ENCODE data around the gene ABCA3.

GRCh38 chr16:2333772-2334379, 6.7 kb downstream of the ABCA3 start:
- TF ChIP-seq EZH2 (IDR thresholded peaks at IDR 0.05; ENCODE audit: borderline replicate concordance, insufficient read depth, low read length, poor library complexity, severe bottlenecking): no peak
- no peak for TF ChIP-seq EP300 (conservative IDR thresholded peaks at IDR 0.05; ENCODE audit: poor library complexity, severe bottlenecking)
- TF ChIP-seq, protein P1, sequence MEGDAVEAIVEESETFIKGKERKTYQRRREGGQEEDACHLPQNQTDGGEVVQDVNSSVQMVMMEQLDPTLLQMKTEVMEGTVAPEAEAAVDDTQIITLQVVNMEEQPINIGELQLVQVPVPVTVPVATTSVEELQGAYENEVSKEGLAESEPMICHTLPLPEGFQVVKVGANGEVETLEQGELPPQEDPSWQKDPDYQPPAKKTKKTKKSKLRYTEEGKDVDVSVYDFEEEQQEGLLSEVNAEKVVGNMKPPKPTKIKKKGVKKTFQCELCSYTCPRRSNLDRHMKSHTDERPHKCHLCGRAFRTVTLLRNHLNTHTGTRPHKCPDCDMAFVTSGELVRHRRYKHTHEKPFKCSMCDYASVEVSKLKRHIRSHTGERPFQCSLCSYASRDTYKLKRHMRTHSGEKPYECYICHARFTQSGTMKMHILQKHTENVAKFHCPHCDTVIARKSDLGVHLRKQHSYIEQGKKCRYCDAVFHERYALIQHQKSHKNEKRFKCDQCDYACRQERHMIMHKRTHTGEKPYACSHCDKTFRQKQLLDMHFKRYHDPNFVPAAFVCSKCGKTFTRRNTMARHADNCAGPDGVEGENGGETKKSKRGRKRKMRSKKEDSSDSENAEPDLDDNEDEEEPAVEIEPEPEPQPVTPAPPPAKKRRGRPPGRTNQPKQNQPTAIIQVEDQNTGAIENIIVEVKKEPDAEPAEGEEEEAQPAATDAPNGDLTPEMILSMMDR (IDR thresholded peaks at IDR 0.05; ENCODE audit: poor library complexity, severe bottlenecking): no peak
- TF ChIP-seq SMC3 (conservative IDR thresholded peaks at IDR 0.05; ENCODE audit: poor library complexity): no peak
- TF ChIP-seq, protein P2, sequence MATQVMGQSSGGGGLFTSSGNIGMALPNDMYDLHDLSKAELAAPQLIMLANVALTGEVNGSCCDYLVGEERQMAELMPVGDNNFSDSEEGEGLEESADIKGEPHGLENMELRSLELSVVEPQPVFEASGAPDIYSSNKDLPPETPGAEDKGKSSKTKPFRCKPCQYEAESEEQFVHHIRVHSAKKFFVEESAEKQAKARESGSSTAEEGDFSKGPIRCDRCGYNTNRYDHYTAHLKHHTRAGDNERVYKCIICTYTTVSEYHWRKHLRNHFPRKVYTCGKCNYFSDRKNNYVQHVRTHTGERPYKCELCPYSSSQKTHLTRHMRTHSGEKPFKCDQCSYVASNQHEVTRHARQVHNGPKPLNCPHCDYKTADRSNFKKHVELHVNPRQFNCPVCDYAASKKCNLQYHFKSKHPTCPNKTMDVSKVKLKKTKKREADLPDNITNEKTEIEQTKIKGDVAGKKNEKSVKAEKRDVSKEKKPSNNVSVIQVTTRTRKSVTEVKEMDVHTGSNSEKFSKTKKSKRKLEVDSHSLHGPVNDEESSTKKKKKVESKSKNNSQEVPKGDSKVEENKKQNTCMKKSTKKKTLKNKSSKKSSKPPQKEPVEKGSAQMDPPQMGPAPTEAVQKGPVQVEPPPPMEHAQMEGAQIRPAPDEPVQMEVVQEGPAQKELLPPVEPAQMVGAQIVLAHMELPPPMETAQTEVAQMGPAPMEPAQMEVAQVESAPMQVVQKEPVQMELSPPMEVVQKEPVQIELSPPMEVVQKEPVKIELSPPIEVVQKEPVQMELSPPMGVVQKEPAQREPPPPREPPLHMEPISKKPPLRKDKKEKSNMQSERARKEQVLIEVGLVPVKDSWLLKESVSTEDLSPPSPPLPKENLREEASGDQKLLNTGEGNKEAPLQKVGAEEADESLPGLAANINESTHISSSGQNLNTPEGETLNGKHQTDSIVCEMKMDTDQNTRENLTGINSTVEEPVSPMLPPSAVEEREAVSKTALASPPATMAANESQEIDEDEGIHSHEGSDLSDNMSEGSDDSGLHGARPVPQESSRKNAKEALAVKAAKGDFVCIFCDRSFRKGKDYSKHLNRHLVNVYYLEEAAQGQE (IDR thresholded peaks at IDR 0.05; ENCODE audit: borderline replicate concordance): no peak
- no peak for TF ChIP-seq POLR2AphosphoS5 (IDR thresholded peaks at IDR 0.05)
